ENCODE measurements around the gene ROR2. TPM values are rescaled to one million over a fixed set of nuclear protein-coding genes. Genes with fewer than 3 reads are reported as not detected.

The ROR2 gene
- total RNA-seq, 1 experiment from 2014 or later = 5.9 TPM

DNA sequence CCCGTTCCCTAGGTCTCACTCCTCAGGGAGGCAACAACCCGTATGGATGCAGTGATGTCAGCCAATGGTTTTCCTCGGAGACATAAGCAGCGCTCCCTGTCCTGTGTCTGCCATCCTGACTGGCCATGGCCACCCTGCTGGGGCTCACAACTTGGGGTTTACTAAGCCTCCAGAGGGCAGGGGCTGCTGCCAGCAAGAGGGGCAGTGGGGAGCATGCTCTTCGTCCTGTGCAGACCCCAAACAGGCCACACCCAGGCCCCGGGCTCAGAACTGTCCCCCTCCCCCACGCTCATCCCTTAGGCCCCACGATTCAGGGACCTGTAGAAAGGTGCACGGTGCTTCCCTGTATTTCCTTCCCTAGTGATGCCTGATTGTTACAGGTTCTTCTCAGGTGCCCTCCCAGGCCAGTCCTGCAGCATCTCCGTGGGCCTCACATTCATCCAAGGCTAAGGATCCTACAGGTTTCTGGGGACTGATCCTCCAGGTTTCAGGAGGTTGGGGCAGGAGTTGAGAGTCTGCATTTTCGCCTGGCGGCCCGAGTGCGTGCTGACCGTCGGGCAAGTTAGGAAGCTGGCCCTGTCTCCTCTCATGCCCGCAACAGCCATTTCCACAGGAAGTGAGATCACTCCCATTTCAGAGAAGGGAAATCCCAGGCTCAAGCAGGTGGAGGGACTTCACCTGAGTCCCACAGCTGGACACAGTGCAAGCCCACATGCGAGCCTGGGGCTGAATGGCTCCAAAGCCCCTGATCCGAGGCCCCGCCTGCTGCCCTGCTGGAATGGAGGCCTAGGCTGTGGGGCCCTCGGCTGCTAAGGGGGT is 217.6 kb downstream of the ROR2 start:
- in situ Hi-C loops (cut with HindIII; ENCODE audit: low pct_unique_long_range_greater_than_20kb, low sequenced_read_pairs) = no loop called here
- H3K4me1 ChIP-seq (ENCODE audit: control insufficient read depth, insufficient read depth, low read length) = no peaks in the 10 kb centered on the region
- CTCF ChIA-PET = no interaction called here

DNA sequence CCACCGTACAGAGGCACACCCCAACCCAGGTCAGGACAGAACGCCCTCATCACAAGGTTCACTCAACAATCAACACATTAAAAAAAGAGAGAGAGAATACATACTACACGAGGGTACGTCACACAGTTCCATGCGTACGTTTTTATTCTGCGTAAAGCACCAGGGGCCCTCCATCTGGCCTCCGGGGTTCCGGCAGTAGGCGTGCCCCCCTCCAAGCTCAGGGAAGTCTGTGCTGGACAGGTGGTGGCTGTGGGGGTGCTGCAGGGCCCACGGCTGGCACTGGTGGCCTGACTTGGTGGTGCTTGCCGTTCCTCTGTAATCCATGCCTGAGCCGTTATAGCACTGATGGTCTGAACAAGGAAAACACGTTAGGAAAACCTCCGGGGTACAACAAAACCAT is 219.2 kb downstream of the ROR2 start:
- Histone ChIP-seq H3K4me3 (ENCODE audit: low read depth in 2 of 2, low read length in 2 of 2) (no peak overlapping the region), H3K4me1 (ENCODE audit: control insufficient read depth, insufficient read depth, low read length) (no peaks in the 10 kb centered on the region), H3K9me3 (ENCODE audit: control insufficient read depth, insufficient read depth, low read depth, low read length) (no peaks in the 10 kb centered on the region), H3K27ac (ENCODE audit: low read length) (no peak overlapping the region), H3K27me3 (ENCODE audit: control insufficient read depth, insufficient read depth, low read length) (no peaks in the 10 kb centered on the region), H3K36me3 (ENCODE audit: control insufficient read depth, insufficient read depth, low read length) (no peaks in the 10 kb centered on the region)
- intact Hi-C loops (cut with micrococcal nuclease; ENCODE audit: unreplicated experiment) (no loop called here), in situ Hi-C loops (cut with HindIII; ENCODE audit: low pct_unique_long_range_greater_than_20kb, low sequenced_read_pairs) (no loop called here)
- no peak for DNase-seq (ENCODE audit: low read depth, low spot score)
- ChIA-PET CTCF (no interaction called here), POLR2A (no interaction called here)
- TF ChIP-seq POLR2AphosphoS5 (IDR thresholded peaks at IDR 0.05; ENCODE audit: low read depth, low read length) (no peak), TCF7L2 (IDR thresholded peaks at IDR 0.05; ENCODE audit: low read depth, low read length) (no peak), SIN3A (IDR thresholded peaks at IDR 0.05; ENCODE audit: borderline replicate concordance, insufficient read depth, low read depth, low read length) (no peak)
- TF ChIP-seq, protein P1, sequence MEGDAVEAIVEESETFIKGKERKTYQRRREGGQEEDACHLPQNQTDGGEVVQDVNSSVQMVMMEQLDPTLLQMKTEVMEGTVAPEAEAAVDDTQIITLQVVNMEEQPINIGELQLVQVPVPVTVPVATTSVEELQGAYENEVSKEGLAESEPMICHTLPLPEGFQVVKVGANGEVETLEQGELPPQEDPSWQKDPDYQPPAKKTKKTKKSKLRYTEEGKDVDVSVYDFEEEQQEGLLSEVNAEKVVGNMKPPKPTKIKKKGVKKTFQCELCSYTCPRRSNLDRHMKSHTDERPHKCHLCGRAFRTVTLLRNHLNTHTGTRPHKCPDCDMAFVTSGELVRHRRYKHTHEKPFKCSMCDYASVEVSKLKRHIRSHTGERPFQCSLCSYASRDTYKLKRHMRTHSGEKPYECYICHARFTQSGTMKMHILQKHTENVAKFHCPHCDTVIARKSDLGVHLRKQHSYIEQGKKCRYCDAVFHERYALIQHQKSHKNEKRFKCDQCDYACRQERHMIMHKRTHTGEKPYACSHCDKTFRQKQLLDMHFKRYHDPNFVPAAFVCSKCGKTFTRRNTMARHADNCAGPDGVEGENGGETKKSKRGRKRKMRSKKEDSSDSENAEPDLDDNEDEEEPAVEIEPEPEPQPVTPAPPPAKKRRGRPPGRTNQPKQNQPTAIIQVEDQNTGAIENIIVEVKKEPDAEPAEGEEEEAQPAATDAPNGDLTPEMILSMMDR (IDR thresholded peaks at IDR 0.05) = no peak
- TF ChIP-seq, protein P2, sequence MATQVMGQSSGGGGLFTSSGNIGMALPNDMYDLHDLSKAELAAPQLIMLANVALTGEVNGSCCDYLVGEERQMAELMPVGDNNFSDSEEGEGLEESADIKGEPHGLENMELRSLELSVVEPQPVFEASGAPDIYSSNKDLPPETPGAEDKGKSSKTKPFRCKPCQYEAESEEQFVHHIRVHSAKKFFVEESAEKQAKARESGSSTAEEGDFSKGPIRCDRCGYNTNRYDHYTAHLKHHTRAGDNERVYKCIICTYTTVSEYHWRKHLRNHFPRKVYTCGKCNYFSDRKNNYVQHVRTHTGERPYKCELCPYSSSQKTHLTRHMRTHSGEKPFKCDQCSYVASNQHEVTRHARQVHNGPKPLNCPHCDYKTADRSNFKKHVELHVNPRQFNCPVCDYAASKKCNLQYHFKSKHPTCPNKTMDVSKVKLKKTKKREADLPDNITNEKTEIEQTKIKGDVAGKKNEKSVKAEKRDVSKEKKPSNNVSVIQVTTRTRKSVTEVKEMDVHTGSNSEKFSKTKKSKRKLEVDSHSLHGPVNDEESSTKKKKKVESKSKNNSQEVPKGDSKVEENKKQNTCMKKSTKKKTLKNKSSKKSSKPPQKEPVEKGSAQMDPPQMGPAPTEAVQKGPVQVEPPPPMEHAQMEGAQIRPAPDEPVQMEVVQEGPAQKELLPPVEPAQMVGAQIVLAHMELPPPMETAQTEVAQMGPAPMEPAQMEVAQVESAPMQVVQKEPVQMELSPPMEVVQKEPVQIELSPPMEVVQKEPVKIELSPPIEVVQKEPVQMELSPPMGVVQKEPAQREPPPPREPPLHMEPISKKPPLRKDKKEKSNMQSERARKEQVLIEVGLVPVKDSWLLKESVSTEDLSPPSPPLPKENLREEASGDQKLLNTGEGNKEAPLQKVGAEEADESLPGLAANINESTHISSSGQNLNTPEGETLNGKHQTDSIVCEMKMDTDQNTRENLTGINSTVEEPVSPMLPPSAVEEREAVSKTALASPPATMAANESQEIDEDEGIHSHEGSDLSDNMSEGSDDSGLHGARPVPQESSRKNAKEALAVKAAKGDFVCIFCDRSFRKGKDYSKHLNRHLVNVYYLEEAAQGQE (IDR thresholded peaks at IDR 0.05; ENCODE audit: insufficient read depth in 1 of 2, low read depth in 2 of 2, low read length in 1 of 2) = no peak
- BruUV-seq (replicated peaks) = no TSS peak
- no peak for ATAC-seq

More for the DNA sequence above, 217.6 kb downstream of the ROR2 start:
- ATAC-seq (no peak), DNase-seq (ENCODE audit: low read depth, low spot score) (no peak)
- intact Hi-C loops (cut with micrococcal nuclease; ENCODE audit: unreplicated experiment) = no loop called here
- no peak overlapping the region for H3K27ac ChIP-seq (ENCODE audit: low read length)
- H3K27me3 ChIP-seq (ENCODE audit: control insufficient read depth, insufficient read depth, low read length) = no peaks in the 10 kb centered on the region
- POLR2A ChIA-PET = no interaction called here
- no peaks in the 10 kb centered on the region for H3K36me3 ChIP-seq (ENCODE audit: control insufficient read depth, insufficient read depth, low read length)
- no TSS peak for BruUV-seq (replicated peaks)
- TF ChIP-seq, protein P2 (IDR thresholded peaks at IDR 0.05; ENCODE audit: insufficient read depth in 1 of 2, low read depth in 2 of 2, low read length in 1 of 2) = no peak
- TF ChIP-seq SIN3A (IDR thresholded peaks at IDR 0.05; ENCODE audit: borderline replicate concordance, insufficient read depth, low read depth, low read length) (no peak), POLR2AphosphoS5 (IDR thresholded peaks at IDR 0.05; ENCODE audit: low read depth, low read length) (no peak), TCF7L2 (IDR thresholded peaks at IDR 0.05; ENCODE audit: low read depth, low read length) (no peak)
- TF ChIP-seq, protein P1 (IDR thresholded peaks at IDR 0.05) = no peak
- no peak overlapping the region for H3K4me3 ChIP-seq (ENCODE audit: low read depth in 2 of 2, low read length in 2 of 2)
- no peaks in the 10 kb centered on the region for H3K9me3 ChIP-seq (ENCODE audit: control insufficient read depth, insufficient read depth, low read depth, low read length)

Data from Panc1 (cell line).